ENCODE data around the gene P2RX7.

P2RX7 gene

DNA sequence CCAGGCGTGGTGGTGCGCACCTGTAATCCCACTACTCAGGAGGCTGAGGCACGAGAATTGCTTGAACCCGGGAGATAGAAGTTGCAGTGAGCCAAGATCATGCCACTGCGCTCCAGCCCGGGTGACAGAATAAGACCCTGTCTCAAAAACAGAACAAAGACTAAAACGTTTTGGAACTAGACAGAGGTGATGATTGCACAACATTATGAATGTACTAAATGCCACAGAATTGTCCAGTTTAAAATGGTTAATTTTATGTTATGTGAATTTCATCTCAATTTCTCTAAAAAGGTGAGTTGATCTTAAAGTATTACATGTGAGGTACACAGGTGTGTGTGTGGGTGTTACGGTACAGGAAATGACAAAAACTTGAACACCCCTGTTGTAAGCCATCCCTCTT is 93.7 kb downstream of the P2RX7 start:
- TF ChIP-seq SIN3A (IDR thresholded peaks at IDR 0.05; ENCODE audit: borderline replicate concordance, insufficient read depth, low read length): no peak

DNA sequence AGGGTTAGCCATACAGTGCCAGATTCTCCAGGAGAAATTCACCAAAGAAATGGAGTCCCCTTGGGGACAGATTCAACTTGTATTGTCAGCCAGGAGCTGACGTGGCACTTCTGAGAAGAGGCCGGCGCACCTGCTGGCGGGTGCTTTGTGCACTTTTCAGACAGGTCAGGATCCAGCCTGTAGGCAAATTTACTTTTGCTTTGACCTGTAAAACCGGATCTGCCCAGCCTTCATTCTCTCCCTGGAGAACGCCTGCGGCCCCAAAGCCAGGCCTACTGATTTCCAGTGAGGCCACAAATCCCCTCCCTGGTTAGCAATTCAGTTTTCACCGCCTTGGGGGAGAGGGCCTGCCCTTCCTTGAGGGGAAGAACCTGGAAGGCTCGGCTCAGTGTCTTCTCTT is 94.6 kb downstream of the P2RX7 start:
- no peak for TF ChIP-seq POLR2AphosphoS5 (IDR thresholded peaks at IDR 0.05; ENCODE audit: low read depth, low read length)
- no peak for TF ChIP-seq TAF1 (IDR thresholded peaks at IDR 0.05; ENCODE audit: borderline replicate concordance, insufficient read depth, low read length)
- no peak for TF ChIP-seq SIN3A (IDR thresholded peaks at IDR 0.05; ENCODE audit: borderline replicate concordance, insufficient read depth, low read length)
- no peak for TF ChIP-seq FOXP2 (optimal IDR thresholded peaks at IDR 0.05; ENCODE audit: borderline replicate concordance, extremely low read depth, extremely low read length, insufficient read depth)
- TF ChIP-seq, protein P1, sequence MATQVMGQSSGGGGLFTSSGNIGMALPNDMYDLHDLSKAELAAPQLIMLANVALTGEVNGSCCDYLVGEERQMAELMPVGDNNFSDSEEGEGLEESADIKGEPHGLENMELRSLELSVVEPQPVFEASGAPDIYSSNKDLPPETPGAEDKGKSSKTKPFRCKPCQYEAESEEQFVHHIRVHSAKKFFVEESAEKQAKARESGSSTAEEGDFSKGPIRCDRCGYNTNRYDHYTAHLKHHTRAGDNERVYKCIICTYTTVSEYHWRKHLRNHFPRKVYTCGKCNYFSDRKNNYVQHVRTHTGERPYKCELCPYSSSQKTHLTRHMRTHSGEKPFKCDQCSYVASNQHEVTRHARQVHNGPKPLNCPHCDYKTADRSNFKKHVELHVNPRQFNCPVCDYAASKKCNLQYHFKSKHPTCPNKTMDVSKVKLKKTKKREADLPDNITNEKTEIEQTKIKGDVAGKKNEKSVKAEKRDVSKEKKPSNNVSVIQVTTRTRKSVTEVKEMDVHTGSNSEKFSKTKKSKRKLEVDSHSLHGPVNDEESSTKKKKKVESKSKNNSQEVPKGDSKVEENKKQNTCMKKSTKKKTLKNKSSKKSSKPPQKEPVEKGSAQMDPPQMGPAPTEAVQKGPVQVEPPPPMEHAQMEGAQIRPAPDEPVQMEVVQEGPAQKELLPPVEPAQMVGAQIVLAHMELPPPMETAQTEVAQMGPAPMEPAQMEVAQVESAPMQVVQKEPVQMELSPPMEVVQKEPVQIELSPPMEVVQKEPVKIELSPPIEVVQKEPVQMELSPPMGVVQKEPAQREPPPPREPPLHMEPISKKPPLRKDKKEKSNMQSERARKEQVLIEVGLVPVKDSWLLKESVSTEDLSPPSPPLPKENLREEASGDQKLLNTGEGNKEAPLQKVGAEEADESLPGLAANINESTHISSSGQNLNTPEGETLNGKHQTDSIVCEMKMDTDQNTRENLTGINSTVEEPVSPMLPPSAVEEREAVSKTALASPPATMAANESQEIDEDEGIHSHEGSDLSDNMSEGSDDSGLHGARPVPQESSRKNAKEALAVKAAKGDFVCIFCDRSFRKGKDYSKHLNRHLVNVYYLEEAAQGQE (IDR thresholded peaks at IDR 0.05; ENCODE audit: insufficient read depth in 1 of 2, low read depth in 2 of 2, low read length in 2 of 2): no peak

DNA sequence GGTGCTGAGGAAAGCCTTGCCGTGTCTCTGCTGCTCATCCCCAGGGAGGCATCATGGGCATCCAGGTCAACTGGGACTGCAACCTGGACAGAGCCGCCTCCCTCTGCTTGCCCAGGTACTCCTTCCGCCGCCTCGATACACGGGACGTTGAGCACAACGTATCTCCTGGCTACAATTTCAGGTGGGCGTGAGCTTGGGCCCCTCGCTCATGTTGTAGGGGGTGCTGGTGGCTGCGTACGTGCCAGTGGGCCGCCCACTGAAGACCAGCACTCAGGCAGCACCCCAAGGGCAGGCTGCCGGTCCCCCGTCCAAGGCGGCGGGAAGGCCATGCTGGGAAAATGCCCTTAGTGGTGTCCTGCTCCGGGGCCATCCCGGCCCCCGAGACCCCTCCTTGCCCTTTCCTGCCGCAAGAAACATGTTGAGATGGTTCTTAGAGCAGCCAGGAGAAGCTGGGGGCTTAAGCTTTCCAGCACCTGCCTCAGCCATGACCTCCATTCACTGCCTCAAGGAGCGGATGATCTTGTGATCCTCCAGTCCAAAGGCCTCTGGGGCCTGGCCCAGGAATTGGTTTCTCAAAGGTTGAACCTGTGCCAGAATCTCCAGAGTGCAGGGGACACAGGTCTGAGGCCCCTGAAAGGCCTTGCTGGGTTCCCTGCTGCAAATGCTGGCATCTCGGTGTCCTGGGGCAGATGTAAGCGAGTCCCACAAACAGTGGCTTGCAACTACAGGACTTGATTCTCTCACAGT is 96.4 kb downstream of the P2RX7 start:
- TF ChIP-seq, protein P1 (IDR thresholded peaks at IDR 0.05; ENCODE audit: insufficient read depth in 1 of 2, low read depth in 2 of 2, low read length in 2 of 2): no peak

DNA sequence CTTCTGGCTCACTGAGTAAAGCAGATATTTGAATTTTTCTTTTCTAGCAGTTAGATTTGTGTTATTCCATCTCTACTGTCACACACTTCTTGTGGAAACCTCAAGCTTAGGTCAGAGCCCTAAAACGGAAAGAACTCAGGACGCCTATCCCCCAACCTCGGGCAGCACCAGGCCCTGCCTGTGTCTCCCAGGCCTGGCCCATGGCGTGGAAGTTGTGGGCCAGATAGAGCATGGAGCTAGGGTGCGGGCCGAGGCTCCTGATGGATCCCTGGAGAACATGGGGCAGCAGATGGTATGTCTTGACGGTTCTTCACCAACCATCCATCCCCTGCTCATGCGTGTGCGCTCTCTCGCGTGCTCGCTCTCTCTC is 97.8 kb downstream of the P2RX7 start:
- TF ChIP-seq POLR2AphosphoS5 (IDR thresholded peaks at IDR 0.05; ENCODE audit: low read depth, low read length): no peak
- TF ChIP-seq SIN3A (IDR thresholded peaks at IDR 0.05; ENCODE audit: borderline replicate concordance, insufficient read depth, low read length): no peak
- TF ChIP-seq FOXP2 (optimal IDR thresholded peaks at IDR 0.05; ENCODE audit: borderline replicate concordance, extremely low read depth, extremely low read length, insufficient read depth): no peak
- no peak for TF ChIP-seq TAF1 (IDR thresholded peaks at IDR 0.05; ENCODE audit: borderline replicate concordance, insufficient read depth, low read length)
- TF ChIP-seq, protein P1 (IDR thresholded peaks at IDR 0.05; ENCODE audit: insufficient read depth in 1 of 2, low read depth in 2 of 2, low read length in 2 of 2): no peak

DNA sequence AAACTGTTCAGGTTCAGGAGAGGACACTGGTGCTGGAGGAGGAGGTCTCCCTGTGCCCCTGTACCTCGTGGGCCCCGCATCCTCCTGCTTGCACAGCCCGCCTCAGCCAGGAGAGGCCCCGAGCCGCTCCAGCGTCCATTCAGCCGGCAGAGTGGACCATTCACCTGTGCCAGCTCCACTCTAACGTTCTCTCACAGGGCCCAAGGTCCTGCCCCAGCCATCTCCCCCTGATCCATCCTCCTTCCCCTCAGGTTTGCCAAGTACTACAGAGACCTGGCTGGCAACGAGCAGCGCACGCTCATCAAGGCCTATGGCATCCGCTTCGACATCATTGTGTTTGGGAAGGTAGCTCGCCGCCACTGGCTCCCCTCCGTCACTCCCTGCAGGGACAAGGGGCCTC is 99.5 kb downstream of the P2RX7 start:
- no peak for TF ChIP-seq FOXP2 (optimal IDR thresholded peaks at IDR 0.05; ENCODE audit: borderline replicate concordance, extremely low read depth, extremely low read length, insufficient read depth)
- TF ChIP-seq TAF1 (IDR thresholded peaks at IDR 0.05; ENCODE audit: borderline replicate concordance, insufficient read depth, low read length): no peak
- no peak for TF ChIP-seq POLR2AphosphoS5 (IDR thresholded peaks at IDR 0.05; ENCODE audit: low read depth, low read length)
- TF ChIP-seq, protein P1 (IDR thresholded peaks at IDR 0.05; ENCODE audit: insufficient read depth in 1 of 2, low read depth in 2 of 2, low read length in 2 of 2): no peak
- no peak for TF ChIP-seq SIN3A (IDR thresholded peaks at IDR 0.05; ENCODE audit: borderline replicate concordance, insufficient read depth, low read length)
